Thyroid gland (tissue), 4 donors: ENCODE measurements around the gene COX8A. TPM values are rescaled to one million over a fixed set of nuclear protein-coding genes. Genes with fewer than 3 reads are reported as not detected.

ENCODE experiments used
- DNase-seq, 2 donors: peaks; one replicate each; pipeline ENCODE4 v3.0.0-alpha.2; 2019
- H3K27ac ChIP-seq, 3 donors: fragments of 200-600 bp; sonication (generic); 1 replicate in 2 of 3; 2 replicates in 1 of 3; pipeline ENCODE4 v1.5.1; 2016 to 2019; ENCODE audit warnings: mild to moderate bottlenecking in 1 of 3, moderate library complexity in 1 of 3
- H3K27me3 ChIP-seq: fragments of 200-600 bp; sonication (generic); one replicate; pipeline ENCODE4 v1.5.1; 2019
- H3K36me3 ChIP-seq, 2 donors: fragments of 200-600 bp; sonication (generic); one replicate each; pipeline ENCODE4 v1.5.1; 2016 to 2019
- H3K4me1 ChIP-seq, 2 donors: fragments of 200-600 bp; sonication (generic); one replicate each; pipeline ENCODE4 v1.5.1; 2017 to 2019
- H3K4me3 ChIP-seq, 3 donors: fragments of 200-600 bp; sonication (generic); replicated peaks in 1 of 3; 1 replicate in 2 of 3; 2 replicates in 1 of 3; pipeline ENCODE4 v1.5.1; 2016; ENCODE audit warnings: mild to moderate bottlenecking in 1 of 3
- H3K9me3 ChIP-seq: fragments of 200-600 bp; sonication (generic); one replicate; pipeline ENCODE4 v1.5.1; 2017
- CTCF ChIP-seq, 6 experiments: fragments of 200-600 bp in 3 of 6; fragments of 450-650 bp in 3 of 6; sonication (generic) in 3 of 6; IDR thresholded peaks; one replicate each; pipeline ENCODE4 v1.5.1; 2016 to 2019; ENCODE audit warnings: antibody characterized with exemption in 6 of 6, mild to moderate bottlenecking in 2 of 6, inconsistent platforms in 1 of 6, moderate library complexity in 1 of 6
- POLR2A ChIP-seq, 2 donors: fragments of 450-650 bp; IDR thresholded peaks; one replicate each; pipeline ENCODE4 v1.6.1; 2017; ENCODE audit warnings: antibody characterized with exemption in 2 of 2, mild to moderate bottlenecking in 2 of 2, moderate library complexity in 1 of 2
- WGBS, 2 donors: methylation state at CpG; one replicate each; pipeline ENCODE4 v1.1.5; 2017; 5-methylcytosine and 5-hydroxymethylcytosine counted together
- intact Hi-C: fragments of 100-400 bp; cut with DNase I; formaldehyde crosslinking; loops from one replicate; pipeline ENCODE4 v1.15.1; 2023
- total RNA-seq, 4 donors: library from RNA; depleted of rRNA; stranded (reverse); fragments of >200 nt; gene quantifications; one replicate each; pipeline ENCODE4 v1.2.3, GENCODE V29; 2016

Gene COX8A
- total RNA-seq, 4 donors from 2014 or later: 210 to 787 (median 471) TPM

- Histone ChIP-seq H3K4me3 (no peak overlapping the region), H3K36me3 (no peaks in the 10 kb centered on the region), H3K9me3 (no peaks in the 10 kb centered on the region), H3K27me3 (no peaks in the 10 kb centered on the region), H3K27ac (no peak overlapping the region), H3K4me1 (peaks cover 6 to 19% of the 10 kb centered on the region in 2 donors)
- intact Hi-C loops: no loop called here
- WGBS, 2 donors: 61 to 71% methylated on average over 20 to 22 of the region's 22 CpGs
- peak in 1 of 2 donors; percentile 27 for DNase-seq
- no peak for TF ChIP-seq POLR2A (IDR thresholded peaks at IDR 0.05)
- TF ChIP-seq CTCF (IDR thresholded peaks at IDR 0.05): no peak
Observed at GRCh38 chr11:64020976-64021756, 46.7 kb downstream of the COX8A start.

GRCh38 chr11:64021757-64022093 lies 47.3 kb downstream of the COX8A start:
- H3K9me3 ChIP-seq: no peaks in the 10 kb centered on the region
- H3K27ac ChIP-seq: no peak overlapping the region
- intact Hi-C loops: no loop called here
- no peaks in the 10 kb centered on the region for H3K36me3 ChIP-seq
- H3K4me3 ChIP-seq: no peak overlapping the region
- TF ChIP-seq POLR2A (IDR thresholded peaks at IDR 0.05) (no peak), CTCF (IDR thresholded peaks at IDR 0.05) (no peak)
- DNase-seq: peak in 1 of 2 donors; percentile 50
- H3K4me1 ChIP-seq: peaks cover 6 to 19% of the 10 kb centered on the region in 2 donors
- WGBS, 2 donors: 39 to 43% methylated on average over 8 to 10 of the region's 10 CpGs
- H3K27me3 ChIP-seq: no peaks in the 10 kb centered on the region

GRCh38 chr11:64022125-64022784 lies 47.8 kb downstream of the COX8A start:
- Histone ChIP-seq H3K27ac (no peak overlapping the region), H3K36me3 (no peaks in the 10 kb centered on the region), H3K4me3 (no peak overlapping the region), H3K27me3 (no peaks in the 10 kb centered on the region), H3K9me3 (no peaks in the 10 kb centered on the region), H3K4me1 (peaks cover 6 to 19% of the 10 kb centered on the region in 2 donors)
- intact Hi-C loops: no loop called here
- no peak for DNase-seq
- 87 to 88% methylated on average over 14 of the region's 14 CpGs for WGBS, 2 donors
- TF ChIP-seq CTCF (IDR thresholded peaks at IDR 0.05) (no peak), POLR2A (IDR thresholded peaks at IDR 0.05) (no peak)

- Histone ChIP-seq H3K27ac (peak overlapping the region in 1 of 3 donors; percentile 3), H3K36me3 (no peaks in the 10 kb centered on the region), H3K4me3 (no peak overlapping the region), H3K9me3 (no peaks in the 10 kb centered on the region), H3K27me3 (no peaks in the 10 kb centered on the region), H3K4me1 (peaks cover 18 to 22% of the 10 kb centered on the region in 2 donors)
- 88 to 89% methylated on average over 20 of the region's 20 CpGs for WGBS, 2 donors
- DNase-seq: no peak
- intact Hi-C loops: no loop called here
- no peak for TF ChIP-seq POLR2A (IDR thresholded peaks at IDR 0.05)
- TF ChIP-seq CTCF (IDR thresholded peaks at IDR 0.05): no peak
Observed at GRCh38 chr11:64023712-64024710, 49.6 kb downstream of the COX8A start.
